ENCODE data around the gene ABLIM3. TPM values are rescaled to one million over a fixed set of nuclear protein-coding genes. Genes with fewer than 3 reads are reported as not detected.
A peak's percentile ranks its signal among the peaks of the same experiment; 100 is the strongest.

The ABLIM3 gene
- total and polyA plus RNA-seq, 4 donors, result 8.0 to 54.2 (median 33.6) TPM

DNA sequence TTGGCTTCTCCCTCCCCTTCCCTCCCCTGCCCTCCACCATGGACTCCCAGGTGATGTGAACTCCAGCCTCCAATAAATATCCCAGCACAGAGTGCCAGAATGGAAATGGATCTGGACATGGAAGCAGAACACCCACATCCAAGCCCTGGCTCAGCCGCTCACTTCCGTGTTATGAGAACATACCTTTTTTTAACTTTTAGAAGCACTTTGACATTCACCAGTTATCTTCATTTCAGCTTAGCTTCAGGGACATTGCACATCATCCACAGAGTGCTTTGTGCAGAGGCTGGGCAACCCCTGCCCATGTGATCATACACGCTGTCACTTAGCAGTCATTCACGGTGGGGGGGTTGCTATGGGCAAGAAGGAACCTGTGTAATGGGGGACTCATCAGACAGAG, 139.5 kb downstream of the ABLIM3 start:
- 82 to 85% methylated on average over 4 of the region's 4 CpGs for WGBS, 2 donors
- peaks cover 0 to 72% (median 3%) of the 10 kb centered on the region in 5 donors for H3K4me1 ChIP-seq (ENCODE audit: control insufficient read depth in 5 of 5, insufficient read depth in 5 of 5, low read length in 5 of 5)
- ATAC-seq (ENCODE audit: insufficient read depth, low FRiP score) (no peak), DNase-seq (no peak)
- no peaks in the 10 kb centered on the region for H3K9me3 ChIP-seq (ENCODE audit: control insufficient read depth in 4 of 4, insufficient read depth in 3 of 4, low read length in 3 of 4)
- H3K4me3 ChIP-seq, result no peak overlapping the region
- no peaks in the 10 kb centered on the region for H3K27me3 ChIP-seq (ENCODE audit: control insufficient read depth in 3 of 3, insufficient read depth in 3 of 3, low read length in 2 of 3)
- no peaks in the 10 kb centered on the region for H3K36me3 ChIP-seq (ENCODE audit: control insufficient read depth in 4 of 4, insufficient read depth in 4 of 4, low read length in 4 of 4)
- H3K9ac ChIP-seq (ENCODE audit: insufficient read depth in 1 of 2, low read length in 2 of 2), result no peak overlapping the region
- TF ChIP-seq CTCF (IDR thresholded peaks at IDR 0.05; ENCODE audit: control extremely low read depth, extremely low read depth), result no peak
- peak overlapping the region in 1 of 2 donors; percentile 70 for H3K27ac ChIP-seq (ENCODE audit: low read depth in 1 of 2, low read length in 1 of 2)

DNA sequence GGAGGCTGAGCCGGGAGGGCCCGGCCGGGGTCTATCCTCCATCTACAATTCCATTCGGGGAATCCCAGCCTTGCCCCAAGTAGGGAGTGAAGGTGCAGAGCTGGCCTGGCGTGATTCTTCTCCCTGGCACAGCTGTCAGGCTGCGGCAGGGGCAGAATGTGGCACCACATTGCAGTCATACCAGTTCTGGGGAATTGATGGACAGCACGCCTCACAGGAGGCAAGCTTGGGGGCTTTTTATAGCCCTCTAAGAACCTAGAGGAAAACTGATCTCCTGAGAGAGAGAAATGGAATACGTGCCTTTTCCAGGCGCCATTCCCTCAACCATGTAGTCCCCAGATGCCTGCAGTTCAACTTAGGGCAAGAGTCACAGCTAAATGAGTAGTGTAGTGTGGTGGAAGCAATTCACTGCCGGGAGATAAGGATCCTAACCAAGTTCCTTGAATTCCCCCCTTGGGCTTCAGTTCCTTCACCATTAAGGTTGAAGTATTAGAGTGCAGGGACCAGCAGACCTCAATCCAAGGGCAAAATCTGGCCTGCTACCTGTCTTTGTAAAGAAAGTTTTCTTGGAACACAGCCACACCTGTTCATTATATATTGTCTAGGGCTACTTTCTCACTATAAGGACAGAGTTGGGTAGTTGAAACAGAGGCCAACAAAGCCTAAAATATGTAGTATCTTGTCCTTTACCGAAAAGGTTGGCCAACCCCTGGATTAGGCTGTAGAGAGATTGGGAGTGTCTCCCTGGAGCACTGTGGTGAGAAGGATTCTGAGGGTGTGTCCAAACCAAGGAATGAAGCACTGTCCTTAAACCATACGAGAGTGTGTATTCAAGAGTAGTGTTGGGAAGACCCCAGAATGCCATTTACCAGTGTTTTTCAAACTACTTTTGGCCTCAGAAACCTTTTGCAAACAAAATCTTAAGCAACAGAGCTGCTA, 141.0 kb downstream of the ABLIM3 start:
- TF ChIP-seq CTCF (IDR thresholded peaks at IDR 0.05; ENCODE audit: control extremely low read depth, extremely low read depth), result no peak
- no peak overlapping the region for H3K4me3 ChIP-seq
- no peaks in the 10 kb centered on the region for H3K36me3 ChIP-seq (ENCODE audit: control insufficient read depth in 4 of 4, insufficient read depth in 4 of 4, low read length in 4 of 4)
- 91% methylated on average over 12 of the region's 12 CpGs for WGBS, 2 donors
- no peaks in the 10 kb centered on the region for H3K27me3 ChIP-seq (ENCODE audit: control insufficient read depth in 3 of 3, insufficient read depth in 3 of 3, low read length in 2 of 3)
- H3K4me1 ChIP-seq (ENCODE audit: control insufficient read depth in 5 of 5, insufficient read depth in 5 of 5, low read length in 5 of 5), result peaks cover 0 to 59% (median 3%) of the 10 kb centered on the region in 5 donors
- DNase-seq (no peak), ATAC-seq (ENCODE audit: insufficient read depth, low FRiP score) (no peak)
- H3K27ac ChIP-seq (ENCODE audit: low read depth in 1 of 2, low read length in 1 of 2), result peak overlapping the region in 1 of 2 donors; percentile 70
- H3K9me3 ChIP-seq (ENCODE audit: control insufficient read depth in 4 of 4, insufficient read depth in 3 of 4, low read length in 3 of 4), result no peaks in the 10 kb centered on the region
- no peak overlapping the region for H3K9ac ChIP-seq (ENCODE audit: insufficient read depth in 1 of 2, low read length in 2 of 2)

GRCh38 chr5:149282966-149283332, 141.7 kb downstream of the ABLIM3 start:
- H3K36me3 ChIP-seq (ENCODE audit: control insufficient read depth in 4 of 4, insufficient read depth in 4 of 4, low read length in 4 of 4), result no peaks in the 10 kb centered on the region
- ATAC-seq (ENCODE audit: insufficient read depth, low FRiP score) (no peak), DNase-seq (no peak)
- H3K27me3 ChIP-seq (ENCODE audit: control insufficient read depth in 3 of 3, insufficient read depth in 3 of 3, low read length in 2 of 3), result no peaks in the 10 kb centered on the region
- peaks cover 0 to 52% (median 3%) of the 10 kb centered on the region in 5 donors for H3K4me1 ChIP-seq (ENCODE audit: control insufficient read depth in 5 of 5, insufficient read depth in 5 of 5, low read length in 5 of 5)
- 80 to 91% methylated on average over 5 of the region's 5 CpGs for WGBS, 2 donors
- H3K27ac ChIP-seq (ENCODE audit: low read depth in 1 of 2, low read length in 1 of 2), result no peak overlapping the region
- no peak for TF ChIP-seq CTCF (IDR thresholded peaks at IDR 0.05; ENCODE audit: control extremely low read depth, extremely low read depth)
- no peaks in the 10 kb centered on the region for H3K9me3 ChIP-seq (ENCODE audit: control insufficient read depth in 4 of 4, insufficient read depth in 3 of 4, low read length in 3 of 4)
- H3K4me3 ChIP-seq, result no peak overlapping the region
- no peak overlapping the region for H3K9ac ChIP-seq (ENCODE audit: insufficient read depth in 1 of 2, low read length in 2 of 2)
